ENCODE data around the gene AVPR1A. TPM values are rescaled to one million over a fixed set of nuclear protein-coding genes. Genes with fewer than 3 reads are reported as not detected.

Gene AVPR1A
- polyA plus RNA-seq, 1 donor from 2014 or later = not detected

- peak overlapping the region; percentile 65 for H3K4me3 ChIP-seq (ENCODE audit: low read length)
- no peaks in the 10 kb centered on the region for H3K9me2 ChIP-seq (ENCODE audit: insufficient read depth, low read length)
- no peak overlapping the region for H3K9ac ChIP-seq (ENCODE audit: low read length)
- H3K27me3 ChIP-seq (ENCODE audit: insufficient read depth, low read depth, low read length) = peaks cover 67% of the 10 kb centered on the region
- peak overlapping the region; percentile 18 for H3K4me2 ChIP-seq (ENCODE audit: low read length)
- H4K20me1 ChIP-seq (ENCODE audit: insufficient read depth) = no peaks in the 10 kb centered on the region
- no peaks in the 10 kb centered on the region for H3F3A ChIP-seq (ENCODE audit: insufficient read depth, low read length, poor library complexity, severe bottlenecking)
- H3K79me2 ChIP-seq (replicated peaks; ENCODE audit: insufficient read depth, low read length) = no peaks in the 10 kb centered on the region
- H3K27ac ChIP-seq (ENCODE audit: low read length) = no peak overlapping the region
- TF ChIP-seq RAD21 (conservative IDR thresholded peaks at IDR 0.05) = no peak
- no peak for TF ChIP-seq REST (IDR thresholded peaks at IDR 0.05; ENCODE audit: borderline replicate concordance)
- peak; percentile 81 for TF ChIP-seq MXI1 (conservative IDR thresholded peaks at IDR 0.05; ENCODE audit: poor library complexity, severe bottlenecking)
- no peak for TF ChIP-seq POLR2AphosphoS5 (IDR thresholded peaks at IDR 0.05)
- no peaks in the 10 kb centered on the region for H3K36me3 ChIP-seq (ENCODE audit: insufficient read depth, low read length)
- no peaks in the 10 kb centered on the region for H3K9me3 ChIP-seq (ENCODE audit: low read length)
- no peak overlapping the region for H2AFZ ChIP-seq (ENCODE audit: low read depth, low read length)
These were observed 890 bp downstream of the AVPR1A start for GRCh38 chr12:63149909-63150712.

- peaks cover 30% of the 10 kb centered on the region for H3K27me3 ChIP-seq (ENCODE audit: insufficient read depth, low read depth, low read length)
- no peak overlapping the region for H3K4me3 ChIP-seq (ENCODE audit: low read length)
- H4K20me1 ChIP-seq (ENCODE audit: insufficient read depth) = no peaks in the 10 kb centered on the region
- H2AFZ ChIP-seq (ENCODE audit: low read depth, low read length) = no peak overlapping the region
- H3K27ac ChIP-seq (ENCODE audit: low read length) = no peak overlapping the region
- no peaks in the 10 kb centered on the region for H3K79me2 ChIP-seq (replicated peaks; ENCODE audit: insufficient read depth, low read length)
- H3K9me2 ChIP-seq (ENCODE audit: insufficient read depth, low read length) = no peaks in the 10 kb centered on the region
- H3K36me3 ChIP-seq (ENCODE audit: insufficient read depth, low read length) = no peaks in the 10 kb centered on the region
- no peak overlapping the region for H3K4me2 ChIP-seq (ENCODE audit: low read length)
- H3K9ac ChIP-seq (ENCODE audit: low read length) = no peak overlapping the region
- no peak for TF ChIP-seq SMC3 (conservative IDR thresholded peaks at IDR 0.05; ENCODE audit: poor library complexity)
- TF ChIP-seq CTCF (IDR thresholded peaks at IDR 0.05; ENCODE audit: poor library complexity, severe bottlenecking) = no peak
- TF ChIP-seq MXI1 (conservative IDR thresholded peaks at IDR 0.05; ENCODE audit: poor library complexity, severe bottlenecking) = no peak
- TF ChIP-seq EZH2 (IDR thresholded peaks at IDR 0.05; ENCODE audit: borderline replicate concordance, insufficient read depth, low read length, poor library complexity, severe bottlenecking) = no peak
- TF ChIP-seq RAD21 (conservative IDR thresholded peaks at IDR 0.05) = no peak
- TF ChIP-seq REST (IDR thresholded peaks at IDR 0.05; ENCODE audit: borderline replicate concordance) = no peak
- no peak for TF ChIP-seq TAF1 (IDR thresholded peaks at IDR 0.05; ENCODE audit: low read depth)
- TF ChIP-seq POLR2AphosphoS5 (IDR thresholded peaks at IDR 0.05) = no peak
- no peak for TF ChIP-seq EP300 (conservative IDR thresholded peaks at IDR 0.05; ENCODE audit: poor library complexity, severe bottlenecking)
- H3K9me3 ChIP-seq (ENCODE audit: low read length) = no peaks in the 10 kb centered on the region
- H3F3A ChIP-seq (ENCODE audit: insufficient read depth, low read length, poor library complexity, severe bottlenecking) = no peaks in the 10 kb centered on the region
These were observed 6.4 kb downstream of the AVPR1A start for GRCh38 chr12:63144556-63144955.
